VCaP (cell line): ENCODE measurements around the gene RPUSD3.
A peak's percentile ranks its signal among the peaks of the same experiment; 100 is the strongest.
"Not testable (repeated sequence)": the region's sequence is repeated elsewhere in the genome, so short reads cannot be mapped to it uniquely, and the experiment has no call there.

Experiments used
- H3K27ac ChIP-seq: fragments of 450-650 bp; 2 replicates; pipeline ENCODE4 v1.5.1; 2017
- CTCF ChIP-seq: fragments of 450-650 bp; conservative IDR thresholded peaks from 2 replicates; pipeline ENCODE4 v1.5.1; 2017; ENCODE audit warnings: mild to moderate bottlenecking, moderate library complexity

RPUSD3 gene

DNA sequence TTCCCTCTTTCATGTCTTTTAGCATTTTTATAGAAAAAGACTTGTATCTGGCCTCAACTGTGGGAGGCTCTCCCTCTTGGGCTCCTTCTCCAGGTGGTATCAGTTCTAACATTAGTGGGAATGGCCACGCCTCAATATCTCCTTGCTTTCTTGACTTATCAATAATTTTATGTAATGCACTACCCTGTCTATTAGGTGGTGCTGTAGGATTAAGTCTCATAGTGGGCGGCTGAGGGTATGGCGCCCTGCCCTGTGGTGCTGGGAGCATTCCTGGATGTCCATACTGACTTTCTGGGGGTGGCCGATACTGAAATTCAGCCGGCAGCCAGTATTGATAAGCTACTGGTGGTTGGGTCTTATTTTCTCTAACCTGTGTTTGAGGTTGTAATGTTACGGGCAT is 8.7 kb upstream of the RPUSD3 start:
- TF ChIP-seq CTCF = no peak
- no peak overlapping the region for H3K27ac ChIP-seq

GRCh38 chr3:9851926-9852325 is 8.1 kb upstream of the RPUSD3 start:
- not testable (repeated sequence) for H3K27ac ChIP-seq

DNA sequence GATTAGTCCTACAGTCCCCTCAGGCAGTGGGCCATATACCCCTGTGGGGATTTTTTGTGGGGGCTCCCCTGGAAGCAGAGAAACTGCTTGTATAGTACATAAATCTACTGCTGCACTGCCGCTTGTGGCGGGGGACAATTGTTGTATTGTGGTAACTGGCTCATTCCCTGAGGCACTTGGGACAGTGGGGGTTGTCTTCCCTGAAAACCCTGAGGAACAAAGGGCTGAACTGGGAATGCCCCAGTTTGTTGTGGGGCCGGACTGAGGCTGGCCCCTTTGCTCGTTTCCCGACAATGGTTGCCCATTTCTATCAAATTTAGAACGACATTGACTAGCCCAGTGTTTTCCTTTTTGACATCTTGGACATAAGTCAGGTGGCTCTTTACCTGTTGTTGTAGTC is 7.6 kb upstream of the RPUSD3 start:
- H3K27ac ChIP-seq = not testable (repeated sequence)

DNA sequence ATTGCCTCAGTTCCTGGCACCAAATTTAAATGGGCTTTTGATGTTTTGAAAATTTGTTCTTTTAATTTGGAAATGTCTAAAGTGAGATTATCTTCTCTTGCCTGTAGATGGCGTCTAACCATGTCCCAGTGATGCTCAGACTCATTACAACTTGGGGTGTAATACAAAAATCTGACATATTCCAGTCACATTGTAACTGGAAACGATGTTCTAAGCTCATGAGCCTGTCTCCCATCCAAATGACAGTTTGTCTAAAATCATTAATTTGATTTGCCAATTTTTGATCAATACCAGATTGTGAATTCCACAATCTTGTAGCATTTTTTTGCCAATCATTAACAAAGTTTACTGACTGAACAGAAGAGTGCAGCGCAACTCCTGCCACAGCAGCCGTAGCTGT is 5.1 kb upstream of the RPUSD3 start:
- TF ChIP-seq CTCF = peak; percentile 83
- H3K27ac ChIP-seq = not testable (repeated sequence)

GRCh38 chr3:9847870-9848269 is 4.1 kb upstream of the RPUSD3 start:
- H3K27ac ChIP-seq = not testable (repeated sequence)

DNA sequence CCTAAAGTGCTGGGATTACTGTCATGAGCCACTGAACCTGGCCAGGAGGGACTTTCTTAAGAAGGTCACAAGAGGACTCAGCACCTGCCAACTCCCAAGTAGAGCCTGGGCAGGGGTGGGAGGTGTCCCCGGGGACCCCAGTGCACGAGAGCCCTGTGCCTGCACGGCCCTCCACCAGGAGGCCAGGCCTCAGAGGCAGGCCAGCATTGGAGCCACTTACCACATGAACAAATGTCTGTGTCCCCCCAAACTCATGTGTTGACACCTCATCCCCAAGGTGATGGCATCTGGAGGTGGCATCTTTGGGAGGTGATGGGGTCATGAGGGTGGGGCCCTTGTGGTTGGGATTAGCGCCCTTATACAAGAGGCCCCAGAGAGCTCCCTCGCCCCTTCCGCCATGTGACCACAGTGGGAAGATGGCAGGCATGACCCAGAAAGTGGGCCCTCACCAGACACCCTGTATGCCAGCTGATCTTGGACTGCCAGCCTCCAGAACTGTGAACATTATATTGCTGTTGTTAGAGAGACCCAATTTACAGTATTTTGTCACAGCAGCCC is 3.2 kb upstream of the RPUSD3 start:
- TF ChIP-seq CTCF = no peak
- no peak overlapping the region for H3K27ac ChIP-seq

DNA sequence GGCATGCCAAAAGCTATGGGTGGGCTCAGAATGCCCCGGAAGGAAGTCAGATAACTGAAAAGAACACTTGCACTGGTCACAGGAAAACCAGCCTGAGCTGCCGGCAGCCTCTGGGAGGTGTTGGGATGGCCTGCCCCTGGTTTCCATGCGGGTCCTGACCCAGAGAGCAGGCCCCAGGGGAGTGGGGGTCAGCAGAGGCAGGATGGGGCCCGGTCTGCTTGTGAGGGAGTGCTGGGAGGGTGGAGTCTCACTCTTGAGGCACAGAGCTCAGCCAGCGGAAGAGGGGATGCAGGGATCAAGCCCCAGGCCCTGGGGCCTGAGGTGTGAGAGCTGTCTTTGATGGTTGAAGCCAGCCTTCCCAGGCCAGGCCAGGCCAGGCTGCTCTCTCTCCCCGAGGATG is 2.4 kb upstream of the RPUSD3 start:
- no peak overlapping the region for H3K27ac ChIP-seq
- no peak for TF ChIP-seq CTCF

- H3K27ac ChIP-seq = no peak overlapping the region
- TF ChIP-seq CTCF = no peak
Observed at GRCh38 chr3:9841015-9841414, 2.8 kb downstream of the RPUSD3 start.

- TF ChIP-seq CTCF = no peak
- no peak overlapping the region for H3K27ac ChIP-seq
Observed at GRCh38 chr3:9838856-9839255, 5.0 kb downstream of the RPUSD3 start.
